Activated CD4-positive, alpha-beta memory T cell treated with anti-CD3 and anti-CD28 coated beads for 36 hours (primary cell): ENCODE data around the gene AK3. TPM values are rescaled to one million over a fixed set of nuclear protein-coding genes. Genes with fewer than 3 reads are reported as not detected.

Experiments
- CTCF ChIA-PET: fragments of 350-600 bp; sonication (Branson Sonifier 250); formaldehyde crosslinking; loops from one replicate; lab custom pipeline; 2021; ENCODE audit warnings: antibody characterized with exemption, inconsistent platforms; lab: Charles Lee
- POLR2A ChIA-PET: fragments of 350-600 bp; sonication (Branson Sonifier 250); formaldehyde crosslinking; loops from one replicate; lab custom pipeline; 2021; ENCODE audit warnings: antibody characterized with exemption; lab: Charles Lee
- DNase-seq: peaks from one replicate; pipeline ENCODE4 v3.0.0-alpha.2; 2020
- H3K27ac Mint-ChIP-seq: one replicate; pipeline ENCODE4 v1.8.0; 2021; ENCODE audit warnings: mixed read lengths
- H3K27me3 Mint-ChIP-seq: one replicate; pipeline ENCODE4 v1.8.0; 2021; ENCODE audit warnings: mixed read lengths
- H3K36me3 Mint-ChIP-seq: one replicate; pipeline ENCODE4 v1.8.0; 2021; ENCODE audit warnings: mixed read lengths
- H3K4me1 Mint-ChIP-seq: one replicate; pipeline ENCODE4 v1.8.0; 2021; ENCODE audit warnings: low read depth, mixed read lengths
- H3K4me3 Mint-ChIP-seq: one replicate; pipeline ENCODE4 v1.8.0; 2021; ENCODE audit warnings: mild to moderate bottlenecking, mixed read lengths
- H3K9me3 Mint-ChIP-seq: one replicate; pipeline ENCODE4 v1.8.0; 2021; ENCODE audit warnings: mixed read lengths
- intact Hi-C: fragments of 100-400 bp; cut with micrococcal nuclease; formaldehyde crosslinking; loops from one replicate; pipeline ENCODE4 v1.15.1; 2023
- total RNA-seq, 2 experiments: library from RNA; stranded (reverse); gene quantifications; one replicate each; pipeline ENCODE4 v1.2.3, GENCODE V29; 2021

Gene AK3
- total RNA-seq, 2 experiments from 2014 or later: 33.8 to 34.5 TPM

DNA sequence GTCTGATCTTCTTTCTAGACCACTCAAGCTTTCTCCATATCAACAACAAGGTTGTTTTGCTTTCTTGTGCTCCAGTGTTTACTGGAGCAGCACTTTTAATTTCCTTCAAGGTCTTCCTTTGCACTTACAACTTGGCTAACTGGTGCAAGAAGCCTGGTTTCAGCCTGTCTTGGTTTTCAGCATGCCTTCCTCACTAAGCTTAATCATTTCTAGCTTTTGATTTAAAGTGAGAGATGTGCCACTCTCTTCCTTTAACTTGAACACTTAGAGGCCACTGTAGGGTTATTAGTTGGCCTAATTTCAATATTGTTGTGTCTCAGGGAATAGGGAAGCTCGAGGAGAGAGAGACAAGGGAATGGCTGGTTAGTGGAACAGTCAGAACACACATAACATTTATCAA is 13.4 kb downstream of the AK3 start:
- no peaks in the 10 kb centered on the region for H3K27me3 Mint-ChIP-seq
- H3K27ac Mint-ChIP-seq: no peak overlapping the region
- DNase-seq: no peak
- peaks cover 30% of the 10 kb centered on the region for H3K4me1 Mint-ChIP-seq
- intact Hi-C loops: loop anchor here (5.0 kb wide), 1 partner anchor 35 kb away; no protein-coding TSS in a partner anchor
- ChIA-PET CTCF (no interaction called here), POLR2A (interaction anchor here (0.7 kb wide), 1 partner anchor 11 kb away, joined by 3 read pairs; no protein-coding TSS in a partner anchor)
- H3K4me3 Mint-ChIP-seq: no peak overlapping the region
- peaks cover 6% of the 10 kb centered on the region for H3K36me3 Mint-ChIP-seq
- H3K9me3 Mint-ChIP-seq: no peaks in the 10 kb centered on the region

DNA sequence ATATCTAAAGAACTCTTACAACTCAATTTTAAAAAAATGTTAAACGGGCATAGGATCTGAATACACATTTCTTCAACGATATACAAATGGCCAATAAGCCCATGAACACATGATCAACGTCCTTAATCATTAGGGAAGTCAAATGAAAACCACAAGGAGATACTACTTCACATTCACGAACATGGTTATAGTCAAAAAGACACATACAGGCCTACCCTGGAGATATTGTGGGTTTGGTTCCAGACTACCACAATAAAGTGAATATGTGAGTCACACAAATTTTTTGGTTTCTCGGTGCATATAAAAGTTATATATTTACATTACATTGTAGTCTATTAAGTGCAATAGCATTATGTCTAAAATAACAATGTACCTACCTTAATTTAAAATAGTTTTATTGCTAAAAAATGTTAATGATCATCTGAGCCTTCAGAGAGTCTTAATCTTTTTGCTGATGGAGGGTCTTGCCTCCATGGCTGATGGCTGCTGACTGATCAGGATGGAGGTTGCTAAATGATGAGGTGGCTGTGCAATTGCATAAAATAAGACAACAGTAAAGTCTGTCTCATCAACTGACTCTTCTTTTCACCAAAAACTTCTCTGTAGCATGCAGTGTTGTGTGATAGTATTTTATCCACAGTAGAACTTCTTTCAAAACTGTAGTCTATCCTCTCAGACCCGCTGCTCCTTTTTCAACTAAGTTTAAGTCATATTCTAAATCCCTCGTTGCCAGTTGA is 15.1 kb downstream of the AK3 start:
- intact Hi-C loops: loop anchor here (5.0 kb wide), 1 partner anchor 34 kb away; no protein-coding TSS in a partner anchor
- POLR2A ChIA-PET: no interaction called here
- peaks cover 27% of the 10 kb centered on the region for H3K4me1 Mint-ChIP-seq

DNA sequence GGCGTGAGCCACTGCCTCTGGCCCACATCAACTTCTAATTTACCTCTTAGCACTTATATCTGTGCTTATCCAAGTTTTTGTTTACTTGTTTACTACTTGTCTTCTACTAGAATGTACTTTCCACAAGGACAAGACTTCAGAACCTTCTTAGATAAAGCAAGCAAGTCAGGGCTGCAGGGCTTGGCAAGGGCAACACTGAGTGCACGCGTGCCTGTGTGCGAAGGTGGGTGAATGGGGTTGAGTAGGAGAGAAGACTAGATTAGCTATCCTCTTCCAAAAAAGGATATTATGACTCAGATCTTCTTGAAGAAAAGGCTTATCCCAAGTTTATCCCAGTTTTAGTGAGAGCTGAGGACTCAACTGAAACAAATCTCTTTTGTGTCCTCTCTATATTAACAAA is 19.3 kb downstream of the AK3 start:
- Mint-ChIP-seq H3K4me3 (no peak overlapping the region), H3K36me3 (peaks cover 13% of the 10 kb centered on the region), H3K9me3 (no peaks in the 10 kb centered on the region), H3K4me1 (peaks cover 13% of the 10 kb centered on the region), H3K27ac (no peak overlapping the region), H3K27me3 (no peaks in the 10 kb centered on the region)
- DNase-seq: no peak
- CTCF ChIA-PET: interaction anchor here (1.2 kb wide), 1 partner anchor 18 kb away, joined by 3 read pairs; no protein-coding TSS in a partner anchor
- POLR2A ChIA-PET: no interaction called here
- intact Hi-C loops: no loop called here

More for the DNA sequence above, 15.1 kb downstream of the AK3 start:
- Mint-ChIP-seq H3K4me3 (no peak overlapping the region), H3K27me3 (no peaks in the 10 kb centered on the region), H3K9me3 (no peaks in the 10 kb centered on the region), H3K27ac (no peak overlapping the region), H3K36me3 (peaks cover 10% of the 10 kb centered on the region)
- CTCF ChIA-PET: no interaction called here
- DNase-seq: no peak

DNA sequence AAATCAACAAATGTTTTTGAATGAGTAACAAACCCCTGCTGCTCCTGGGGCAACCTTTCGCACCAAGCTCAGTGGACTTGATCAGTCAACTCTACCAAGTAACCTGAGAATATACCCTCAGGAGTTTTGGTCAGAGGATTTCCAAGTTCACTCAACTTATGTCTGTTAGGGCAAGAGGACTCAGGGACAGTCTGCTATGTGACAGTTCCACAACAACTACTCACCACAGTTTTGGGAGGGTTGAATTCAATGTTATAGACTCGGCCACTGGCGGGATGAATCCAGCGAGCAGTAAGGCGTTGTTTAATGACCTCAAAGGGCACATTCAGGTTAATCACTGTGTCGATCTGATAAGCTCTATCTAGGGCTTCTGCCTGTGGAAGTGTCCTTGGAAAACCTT is 22.1 kb downstream of the AK3 start:
- Mint-ChIP-seq H3K27me3 (no peaks in the 10 kb centered on the region), H3K4me1 (no peaks in the 10 kb centered on the region)
- CTCF ChIA-PET: no interaction called here

DNA sequence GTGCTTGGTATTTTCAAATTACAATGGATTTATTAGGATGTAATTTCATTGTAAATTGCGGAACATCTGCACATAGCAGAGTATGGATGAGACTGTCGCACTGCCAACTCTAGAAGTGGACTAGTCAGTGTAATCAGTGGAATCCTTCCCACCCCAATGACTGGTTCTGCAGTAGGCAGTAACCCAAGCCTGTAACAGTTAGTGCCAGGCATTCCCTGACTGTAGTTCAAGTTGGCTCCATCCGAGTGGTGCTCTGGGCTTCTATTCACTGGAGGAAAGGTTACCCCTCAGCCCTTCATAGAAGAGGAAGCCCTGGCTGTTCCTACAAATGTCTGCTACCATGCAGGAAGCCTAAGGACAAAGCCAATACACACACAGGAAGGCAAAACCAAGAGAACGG is 23.2 kb downstream of the AK3 start:
- intact Hi-C loops: no loop called here
- CTCF ChIA-PET: no interaction called here
- POLR2A ChIA-PET: no interaction called here
- Mint-ChIP-seq H3K4me3 (no peak overlapping the region), H3K9me3 (peaks cover 5% of the 10 kb centered on the region), H3K27ac (no peak overlapping the region), H3K36me3 (peaks cover 13% of the 10 kb centered on the region), H3K4me1 (no peaks in the 10 kb centered on the region), H3K27me3 (no peaks in the 10 kb centered on the region)
- no peak for DNase-seq

More for the DNA sequence above, 22.1 kb downstream of the AK3 start:
- Mint-ChIP-seq H3K36me3 (peaks cover 13% of the 10 kb centered on the region), H3K9me3 (peaks cover 2% of the 10 kb centered on the region), H3K4me3 (no peak overlapping the region), H3K27ac (no peak overlapping the region)
- intact Hi-C loops: no loop called here
- POLR2A ChIA-PET: no interaction called here
- no peak for DNase-seq

DNA sequence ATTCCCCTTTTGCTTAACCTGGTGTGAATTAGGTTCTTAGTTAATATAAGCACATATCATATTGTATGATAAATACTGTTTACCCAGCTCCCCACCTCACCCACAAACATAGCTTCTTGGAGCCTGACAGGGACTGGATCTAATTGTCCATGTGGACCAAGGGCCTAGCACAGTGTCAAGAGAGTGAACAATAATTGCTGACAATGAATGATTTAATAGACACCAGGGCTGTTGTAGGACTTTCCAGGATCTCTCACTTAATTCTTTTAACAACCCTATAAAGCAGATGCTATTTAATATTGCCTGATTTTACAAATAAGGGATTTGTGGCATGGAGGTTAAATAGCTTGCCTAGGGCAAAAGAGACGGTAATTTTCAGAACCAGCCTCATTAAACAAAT is 24.8 kb downstream of the AK3 start:
- H3K9me3 Mint-ChIP-seq: peaks cover 5% of the 10 kb centered on the region
- peaks cover 9% of the 10 kb centered on the region for H3K36me3 Mint-ChIP-seq
- ChIA-PET CTCF (no interaction called here), POLR2A (interaction anchor here (1.0 kb wide), 1 partner anchor 11 kb away, joined by 3 read pairs; no protein-coding TSS in a partner anchor)
- H3K4me3 Mint-ChIP-seq: no peak overlapping the region
- no peak overlapping the region for H3K27ac Mint-ChIP-seq
- no peaks in the 10 kb centered on the region for H3K4me1 Mint-ChIP-seq
- intact Hi-C loops: no loop called here
- no peak for DNase-seq
- no peaks in the 10 kb centered on the region for H3K27me3 Mint-ChIP-seq

DNA sequence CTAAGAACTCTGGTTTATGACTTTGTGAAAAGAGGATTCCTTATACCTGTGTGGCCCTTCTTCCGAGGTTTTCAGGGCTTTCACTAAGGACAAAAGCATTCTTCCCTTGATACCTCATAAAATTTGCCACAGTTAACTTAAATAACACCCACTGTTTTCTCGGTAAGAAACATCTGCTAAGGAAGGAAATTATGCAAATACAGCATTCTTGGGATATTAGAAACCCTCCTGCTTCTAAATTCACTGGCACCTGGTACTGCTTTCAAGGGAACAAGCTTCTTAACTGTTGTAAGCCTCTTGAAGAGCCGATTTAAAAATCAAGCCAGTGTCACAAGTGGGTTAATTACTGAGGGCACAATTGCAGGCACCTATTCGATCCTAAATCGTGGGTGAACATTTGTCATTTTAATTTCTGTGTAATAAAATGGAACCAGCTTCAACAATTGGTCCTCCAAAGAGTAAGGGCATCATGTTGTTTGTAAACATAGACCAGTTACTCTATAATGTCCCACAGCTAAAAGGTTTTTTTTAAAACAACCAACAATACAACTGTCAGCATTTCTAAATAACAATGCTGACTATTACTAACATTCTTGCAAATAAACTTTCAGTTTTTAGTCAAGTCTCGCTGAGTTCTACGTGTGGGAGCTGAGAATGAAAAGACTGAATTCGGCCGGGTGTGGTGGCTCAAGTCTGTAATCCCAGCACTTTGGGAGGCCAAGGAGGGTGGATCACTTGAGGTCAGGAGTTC is 26.6 kb downstream of the AK3 start:
- Mint-ChIP-seq H3K4me3 (no peak overlapping the region), H3K27ac (peak overlapping the region; percentile 2)
- CTCF ChIA-PET: interaction anchor here (0.6 kb wide), 1 partner anchor 779 kb away, joined by 3 read pairs; no protein-coding TSS in a partner anchor

DNA sequence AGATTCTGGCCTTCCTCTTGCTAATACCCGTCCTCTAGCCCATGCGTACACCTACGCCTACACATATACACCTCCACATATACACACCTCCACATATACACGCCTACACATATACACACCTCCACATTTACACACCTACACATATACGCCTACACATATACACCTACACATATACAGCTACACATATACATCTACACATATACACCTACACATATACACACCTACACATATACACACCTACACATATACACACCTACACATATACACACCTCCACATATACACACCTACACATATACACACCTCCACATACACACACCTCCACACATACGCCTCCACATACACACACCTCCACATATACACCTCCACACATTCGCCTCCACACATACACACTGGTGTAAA is 27.2 kb downstream of the AK3 start:
- Mint-ChIP-seq H3K4me3 (no peak overlapping the region), H3K9me3 (peaks cover 5% of the 10 kb centered on the region), H3K4me1 (no peaks in the 10 kb centered on the region), H3K36me3 (peaks cover 12% of the 10 kb centered on the region), H3K27me3 (no peaks in the 10 kb centered on the region), H3K27ac (peak overlapping the region; percentile 2)
- CTCF ChIA-PET: no interaction called here
- intact Hi-C loops: no loop called here
- no peak for DNase-seq
- POLR2A ChIA-PET: no interaction called here

More for the DNA sequence above, 26.6 kb downstream of the AK3 start:
- H3K36me3 Mint-ChIP-seq: peaks cover 9% of the 10 kb centered on the region
- no peaks in the 10 kb centered on the region for H3K27me3 Mint-ChIP-seq
- H3K4me1 Mint-ChIP-seq: no peaks in the 10 kb centered on the region
- intact Hi-C loops: no loop called here
- POLR2A ChIA-PET: no interaction called here
- H3K9me3 Mint-ChIP-seq: peaks cover 5% of the 10 kb centered on the region
- no peak for DNase-seq

DNA sequence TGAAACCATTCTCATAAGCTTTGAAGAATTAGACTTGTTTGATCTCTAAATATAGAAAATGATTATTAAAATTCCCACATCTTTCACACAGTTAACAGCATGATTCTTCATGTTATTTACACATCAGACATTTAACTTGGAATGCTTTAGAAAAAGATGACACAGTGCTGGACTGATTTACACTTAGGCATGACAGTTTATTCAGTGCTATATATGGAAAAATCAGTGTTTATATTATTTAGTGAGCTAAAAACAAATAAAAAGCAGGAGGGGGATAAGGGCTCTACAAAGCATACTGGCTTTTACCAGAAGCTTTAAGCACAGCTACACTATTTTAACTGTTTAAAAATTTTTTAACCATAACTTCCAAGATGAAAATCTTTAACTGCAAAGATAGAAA is 31.6 kb downstream of the AK3 start:
- POLR2A ChIA-PET: no interaction called here
- no peak for DNase-seq
- Mint-ChIP-seq H3K27me3 (no peaks in the 10 kb centered on the region), H3K4me1 (peaks cover 3% of the 10 kb centered on the region), H3K9me3 (peaks cover 5% of the 10 kb centered on the region), H3K36me3 (peaks cover 18% of the 10 kb centered on the region), H3K4me3 (no peak overlapping the region), H3K27ac (no peak overlapping the region)
- CTCF ChIA-PET: no interaction called here
- intact Hi-C loops: no loop called here

DNA sequence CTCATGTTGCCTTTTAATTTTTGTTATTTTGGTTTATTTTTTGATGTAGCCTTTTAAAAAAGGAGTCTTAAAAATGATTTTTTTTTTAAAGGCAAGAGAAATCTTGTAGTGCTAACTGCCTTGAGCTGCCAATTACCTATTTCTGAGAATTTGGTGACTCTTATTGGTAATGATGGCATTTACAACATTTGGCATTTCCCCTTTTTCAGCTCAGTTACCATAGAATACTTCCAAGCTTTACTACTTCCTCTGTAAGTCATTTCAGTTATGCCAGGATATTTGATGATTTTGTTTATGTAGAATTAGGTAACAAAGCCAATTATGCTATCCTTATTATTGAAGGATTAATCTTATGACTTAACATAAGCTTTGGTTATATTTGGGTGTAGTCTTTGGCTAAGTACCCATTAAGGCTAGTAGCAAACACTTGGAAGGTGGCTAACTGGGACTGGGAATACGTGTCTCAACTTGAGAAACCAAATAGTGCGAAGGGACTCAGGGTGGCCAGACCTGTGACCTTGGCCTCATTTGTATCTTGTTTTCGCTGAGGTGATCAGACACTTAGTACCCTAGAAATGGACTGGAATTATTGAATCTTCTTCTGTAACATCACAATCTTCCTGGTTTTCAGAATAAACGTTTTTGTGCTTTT is 33.9 kb downstream of the AK3 start:
- no peaks in the 10 kb centered on the region for H3K27me3 Mint-ChIP-seq
- H3K4me3 Mint-ChIP-seq: no peak overlapping the region
- H3K27ac Mint-ChIP-seq: no peak overlapping the region
- POLR2A ChIA-PET: interaction anchor here (1.4 kb wide), 1 partner anchor 33 kb away, joined by 4 read pairs; no protein-coding TSS in a partner anchor
- no peak for DNase-seq
- H3K36me3 Mint-ChIP-seq: peaks cover 26% of the 10 kb centered on the region
- intact Hi-C loops: no loop called here
- CTCF ChIA-PET: interaction anchor here (1.1 kb wide), 1 partner anchor 102 kb away, joined by 3 read pairs; no protein-coding TSS in a partner anchor
- no peaks in the 10 kb centered on the region for H3K9me3 Mint-ChIP-seq
- H3K4me1 Mint-ChIP-seq: peaks cover 12% of the 10 kb centered on the region

DNA sequence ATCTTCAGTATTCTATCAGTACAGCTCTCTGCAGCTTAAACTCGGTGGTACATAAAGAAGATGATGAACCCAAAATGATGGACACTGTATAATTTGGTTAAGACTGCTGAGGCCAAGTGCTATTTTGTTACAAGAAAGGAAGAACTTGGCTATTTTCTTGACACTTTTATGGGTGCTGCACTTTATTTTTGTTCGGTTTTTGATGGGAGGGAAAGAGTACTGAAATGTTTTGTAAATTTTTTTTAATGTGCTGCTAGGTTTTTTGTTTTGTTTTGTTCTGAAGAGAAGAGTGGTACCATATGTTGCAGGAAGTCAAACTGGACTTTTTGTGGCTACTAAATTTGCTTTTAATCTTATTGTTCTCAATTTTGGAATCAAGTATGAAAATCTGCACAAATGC is 35.0 kb downstream of the AK3 start:
- Mint-ChIP-seq H3K9me3 (no peaks in the 10 kb centered on the region), H3K4me3 (no peak overlapping the region), H3K36me3 (peaks cover 37% of the 10 kb centered on the region), H3K27ac (peak overlapping the region; percentile 4), H3K4me1 (peaks cover 15% of the 10 kb centered on the region), H3K27me3 (no peaks in the 10 kb centered on the region)
- ChIA-PET POLR2A (no interaction called here), CTCF (interaction anchor here (1.1 kb wide), 1 partner anchor 101 kb away, joined by 3 read pairs; no protein-coding TSS in a partner anchor)
- intact Hi-C loops: no loop called here
- DNase-seq: no peak

DNA sequence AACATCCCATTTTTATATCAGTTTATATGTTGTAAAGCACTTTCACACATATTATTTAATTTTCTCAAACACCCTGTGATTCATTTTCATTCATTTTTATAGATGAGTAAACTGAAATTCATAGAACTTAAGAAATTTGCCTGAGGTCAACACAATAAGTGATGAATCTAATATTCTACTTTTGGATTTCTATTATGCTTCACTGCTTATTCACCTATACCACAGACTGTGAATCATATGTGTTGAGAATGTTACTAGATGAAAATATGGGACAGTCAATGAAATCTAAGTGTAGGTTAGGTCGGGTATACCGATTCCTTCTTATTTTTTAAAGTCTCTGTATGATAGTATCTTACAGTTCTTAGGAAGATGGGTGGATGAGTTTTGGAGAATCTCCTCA is 36.9 kb downstream of the AK3 start:
- Mint-ChIP-seq H3K27ac (no peak overlapping the region), H3K36me3 (peaks cover 34% of the 10 kb centered on the region), H3K4me1 (peaks cover 15% of the 10 kb centered on the region), H3K27me3 (no peaks in the 10 kb centered on the region), H3K4me3 (no peak overlapping the region), H3K9me3 (no peaks in the 10 kb centered on the region)
- intact Hi-C loops: no loop called here
- ChIA-PET POLR2A (interaction anchor here (0.9 kb wide), 1 partner anchor 36 kb away, joined by 3 read pairs; no protein-coding TSS in a partner anchor), CTCF (no interaction called here)
- DNase-seq: no peak
